HL-60/S4 treated with retinoic acid at 250 ng/mL for 4 days and 3 days (cell line): ENCODE measurements around the gene RFNG.

Source experiments
- in situ Hi-C: fragments of 300-500 bp; cut with MboI; formaldehyde crosslinking; loops from 2 replicates; pipeline ENCODE4 v1.7.0; 2022; ENCODE audit warnings: low sequenced_read_pairs

RFNG gene

DNA sequence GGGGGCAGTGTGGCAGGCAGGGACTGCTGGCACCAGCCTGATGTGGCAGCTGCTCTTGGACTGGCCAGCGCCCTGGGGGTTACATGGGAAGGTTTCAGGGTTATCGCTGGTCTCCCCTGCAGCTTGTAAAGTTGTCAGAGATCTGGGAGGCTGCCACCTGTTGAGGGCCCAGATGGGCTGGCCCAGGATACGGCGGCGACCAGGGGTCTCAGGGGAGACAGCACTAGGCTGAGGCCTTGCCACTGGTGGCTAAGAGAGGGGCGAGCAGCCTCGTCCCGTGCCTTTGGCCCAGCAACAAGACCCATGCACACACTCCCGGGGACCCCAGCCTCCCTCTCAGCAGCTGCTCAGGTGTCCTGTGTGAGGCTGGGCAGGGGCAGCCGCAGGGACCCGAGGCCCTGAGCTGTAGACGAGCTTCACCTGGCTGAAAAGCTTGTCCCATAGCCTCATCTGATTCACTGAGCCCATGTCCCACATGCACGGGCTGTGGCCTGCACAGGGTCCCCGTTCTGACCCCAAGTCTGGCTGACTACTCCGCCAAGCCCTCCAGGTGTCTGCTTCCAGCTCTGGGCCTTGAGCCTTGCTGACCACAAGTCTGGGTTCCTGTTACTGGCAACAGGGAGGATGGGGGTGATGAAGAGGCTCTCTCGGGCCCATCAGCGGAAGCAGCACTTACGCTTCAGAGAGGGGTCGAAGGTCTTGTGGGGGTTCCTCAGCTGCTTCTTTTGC, 7.8 kb upstream of the RFNG start:
- in situ Hi-C loops = no loop called here

GRCh38 chr17:82058855-82059249, 7.2 kb upstream of the RFNG start:
- in situ Hi-C loops = no loop called here

DNA sequence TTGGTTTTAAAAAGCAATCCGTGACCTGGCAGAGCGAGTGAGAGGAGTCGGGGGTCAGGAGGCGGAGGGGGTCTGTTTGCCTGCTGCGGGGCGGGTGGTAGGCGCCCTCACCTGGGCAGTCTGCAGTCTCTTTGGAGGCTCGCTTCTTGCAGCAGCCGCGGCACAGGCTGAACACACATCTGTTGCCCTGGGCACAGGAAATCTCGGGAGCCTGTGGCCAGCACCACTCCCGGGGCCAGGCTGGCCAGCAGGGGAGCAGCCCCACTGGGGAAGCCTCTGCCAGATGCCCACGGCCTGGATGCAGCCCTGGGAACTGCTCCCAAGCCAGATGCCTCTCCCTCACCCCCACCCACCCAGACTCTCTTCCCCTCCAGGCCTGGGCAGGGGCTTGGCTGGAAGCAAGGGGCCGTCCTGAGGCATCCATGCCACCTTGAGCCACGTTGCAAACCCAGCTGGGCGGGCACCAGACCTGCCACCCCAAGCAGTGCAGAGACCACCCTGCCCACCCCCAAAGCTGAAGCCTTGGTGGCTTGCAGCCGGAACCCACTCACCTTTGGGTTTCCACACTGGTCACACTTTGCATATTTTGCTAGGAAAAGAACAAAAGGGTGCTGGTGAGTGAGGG, 6.7 kb upstream of the RFNG start:
- in situ Hi-C loops = no loop called here

DNA sequence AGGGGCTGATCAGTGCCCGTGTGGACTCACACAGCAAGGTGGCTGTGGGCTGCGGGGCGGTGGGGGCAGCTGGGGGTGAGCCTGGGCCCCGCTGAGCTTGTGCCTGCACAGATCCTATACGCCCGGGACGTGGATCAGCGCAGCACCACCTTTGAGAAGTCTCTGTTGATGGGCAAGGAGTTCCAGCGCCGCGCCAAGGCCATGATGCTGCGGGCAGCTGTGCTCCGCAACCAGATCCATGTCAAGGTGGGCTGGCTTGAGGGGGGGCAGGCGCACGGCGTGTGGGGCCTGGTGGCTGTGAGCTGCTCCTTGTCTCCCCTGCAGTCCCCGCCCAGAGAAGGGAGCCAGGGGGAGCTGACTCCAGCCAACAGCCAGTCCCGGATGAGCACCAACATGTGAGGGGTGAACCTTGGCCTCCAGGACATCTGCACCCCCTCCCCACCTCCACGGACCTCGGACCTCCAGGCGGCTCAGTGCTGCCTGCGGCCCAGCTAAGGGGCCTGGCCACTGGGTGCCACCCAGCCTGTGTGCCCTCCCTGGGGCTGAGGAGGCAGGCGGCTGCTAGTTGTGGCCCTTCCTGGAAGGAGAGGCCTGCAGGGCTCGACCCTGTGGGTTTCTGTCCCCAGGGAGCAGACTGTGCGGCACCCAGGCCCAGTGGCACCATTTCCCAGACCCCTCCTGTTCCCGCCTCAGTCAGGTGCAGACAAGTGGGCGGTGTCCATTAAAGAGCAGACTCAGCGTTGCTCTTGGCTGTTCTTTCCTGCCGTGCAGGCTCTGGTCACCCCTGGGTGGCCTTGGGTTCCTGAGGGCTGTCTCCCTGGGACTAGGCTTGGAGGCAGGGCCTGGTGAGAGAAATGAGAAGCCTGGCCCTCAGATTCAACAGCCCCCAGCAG, 5.4 kb upstream of the RFNG start:
- in situ Hi-C loops = no loop called here

DNA sequence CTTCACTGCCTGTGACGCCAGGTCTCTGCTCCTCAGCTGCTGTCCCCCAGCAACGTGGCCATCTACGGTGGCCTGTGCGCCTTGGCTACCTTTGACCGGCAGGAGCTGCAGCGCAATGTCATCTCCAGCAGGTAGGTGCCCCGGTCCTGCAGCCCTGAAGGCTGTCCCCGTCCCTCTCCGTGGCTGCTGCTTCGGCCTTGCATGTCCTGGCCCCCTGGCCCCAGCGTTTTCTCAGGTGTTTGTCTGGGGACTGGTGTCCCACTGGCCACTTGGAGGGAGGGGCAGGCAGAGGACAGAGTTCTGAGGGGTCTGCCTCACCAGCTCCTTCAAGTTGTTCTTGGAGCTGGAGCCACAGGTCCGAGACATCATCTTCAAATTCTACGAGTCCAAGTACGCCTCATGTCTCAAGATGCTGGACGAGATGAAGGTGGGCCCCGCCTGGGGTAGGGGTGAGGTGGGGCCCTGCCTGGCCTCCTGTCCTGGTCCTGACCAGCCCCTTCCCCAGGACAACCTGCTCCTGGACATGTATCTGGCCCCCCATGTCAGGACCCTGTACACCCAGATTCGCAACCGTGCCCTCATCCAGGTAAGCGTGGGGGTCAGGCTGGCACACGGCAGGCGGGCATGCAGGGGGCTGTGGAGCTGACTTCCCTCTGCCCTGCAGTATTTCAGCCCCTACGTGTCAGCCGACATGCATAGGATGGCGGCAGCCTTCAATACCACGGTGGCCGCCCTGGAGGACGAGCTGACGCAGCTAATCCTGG, 4.5 kb upstream of the RFNG start:
- in situ Hi-C loops = no loop called here

DNA sequence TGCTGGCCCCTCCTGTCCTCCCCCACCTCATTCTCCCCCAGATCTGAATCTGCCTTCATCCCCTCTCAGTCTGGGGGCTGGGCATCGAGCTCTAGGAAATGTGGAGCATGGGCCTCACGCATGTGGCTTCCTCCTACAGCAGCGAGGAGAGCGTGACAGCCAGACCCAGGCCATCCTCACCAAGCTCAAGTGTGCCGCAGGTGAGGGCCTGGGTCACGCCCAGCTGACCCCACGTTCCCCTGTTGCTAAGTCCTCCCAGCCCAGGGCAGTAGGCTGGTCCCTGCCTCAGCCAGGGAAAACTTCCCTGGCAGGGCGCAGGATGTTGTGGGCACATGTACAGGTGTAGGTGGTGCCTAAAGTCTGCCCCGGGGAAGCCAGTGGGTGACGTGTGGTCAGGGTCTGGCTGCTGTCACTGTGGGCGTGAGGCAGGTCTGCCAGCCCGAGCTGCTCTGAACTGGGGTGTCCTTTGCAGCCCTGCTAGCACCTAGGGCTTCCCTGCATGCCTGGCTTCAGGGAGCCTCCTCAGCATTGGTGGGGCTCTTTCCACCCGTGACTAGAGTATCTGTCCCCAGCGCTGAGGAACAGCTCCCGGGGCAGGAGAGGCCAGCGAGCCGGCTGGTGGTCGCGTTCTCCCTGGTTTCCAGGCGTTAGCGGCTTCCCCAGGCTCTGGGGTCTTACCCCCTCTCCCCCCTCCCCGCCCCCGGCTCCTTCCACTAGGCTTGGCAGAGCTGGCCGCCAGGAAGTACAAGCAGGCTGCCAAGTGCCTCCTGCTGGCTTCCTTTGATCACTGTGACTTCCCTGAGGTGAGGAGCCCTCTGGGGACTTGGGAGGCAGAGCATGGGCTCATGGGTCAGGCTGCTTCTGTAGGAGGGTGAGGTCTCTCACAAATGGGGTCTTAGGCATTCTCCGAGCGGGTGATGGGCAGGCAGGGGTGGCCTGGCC, 3.7 kb upstream of the RFNG start:
- in situ Hi-C loops = no loop called here

GRCh38 chr17:82054351-82055022, 2.9 kb upstream of the RFNG start:
- in situ Hi-C loops = no loop called here

GRCh38 chr17:82053556-82054263, 2.1 kb upstream of the RFNG start:
- in situ Hi-C loops = no loop called here

DNA sequence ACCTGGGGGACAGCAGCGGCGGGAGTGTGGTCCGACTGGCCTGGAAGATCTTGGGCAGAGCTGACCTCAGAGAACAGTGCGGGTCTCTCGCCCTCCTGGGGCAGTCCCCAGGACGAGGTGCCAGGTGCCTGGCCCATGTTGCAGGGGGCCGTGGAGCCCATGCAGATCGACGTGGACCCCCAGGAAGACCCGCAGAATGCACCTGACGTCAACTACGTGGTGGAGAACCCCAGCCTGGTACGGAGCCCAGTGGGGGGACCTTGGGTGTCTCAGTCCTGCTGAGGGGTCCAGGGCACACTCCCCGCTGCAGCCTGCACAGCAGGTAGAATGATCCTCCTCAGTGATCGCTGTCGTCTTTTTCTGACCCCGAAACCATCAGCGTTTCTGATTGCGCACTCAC, 1.5 kb upstream of the RFNG start:
- in situ Hi-C loops = no loop called here

GRCh38 chr17:82052638-82053059, 1.0 kb upstream of the RFNG start:
- in situ Hi-C loops = no loop called here

DNA sequence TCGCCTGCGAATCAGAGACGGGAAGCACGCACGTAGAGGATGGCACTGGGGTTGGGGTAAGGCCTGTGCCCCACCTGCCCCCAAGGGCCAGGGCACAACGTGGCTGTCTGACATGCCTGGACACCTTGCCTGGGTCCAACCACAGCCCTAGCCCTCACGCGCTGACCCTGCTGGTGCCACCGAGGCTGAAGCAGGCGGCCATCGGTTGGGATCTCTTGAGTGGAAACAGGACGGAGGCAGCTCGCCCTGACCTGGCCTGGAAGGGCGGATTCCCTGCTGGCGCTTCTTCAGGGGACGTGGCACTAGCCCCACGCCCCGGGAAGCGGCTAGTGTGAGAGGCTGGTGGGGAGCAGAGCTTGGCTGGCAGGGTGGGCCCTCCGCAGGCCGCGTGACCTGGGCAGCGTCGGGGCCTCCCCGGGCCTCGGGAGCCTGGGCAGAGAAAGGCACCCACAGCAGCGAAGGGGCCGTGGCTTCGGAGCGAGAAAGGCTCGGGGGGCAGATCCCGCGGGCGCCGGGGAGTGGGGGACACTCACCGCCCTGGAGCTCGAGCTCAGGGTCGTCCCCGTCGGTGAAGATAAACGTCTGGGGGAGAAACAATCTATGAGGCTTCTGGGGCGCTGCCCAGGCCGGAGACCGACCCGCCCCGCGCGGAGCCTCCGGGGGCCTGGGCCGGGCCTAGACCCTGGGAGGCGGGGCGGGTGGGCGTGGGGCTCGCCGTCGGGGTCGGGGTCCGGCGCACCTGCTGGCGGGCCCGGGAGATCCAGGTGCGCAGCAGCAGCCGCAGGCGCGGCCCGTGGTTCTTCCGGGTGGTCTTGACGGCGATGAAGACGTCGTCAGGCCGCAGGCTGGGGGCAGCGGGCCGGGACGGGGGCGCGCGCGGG, 610 bp downstream of the RFNG start:
- in situ Hi-C loops = no loop called here

DNA sequence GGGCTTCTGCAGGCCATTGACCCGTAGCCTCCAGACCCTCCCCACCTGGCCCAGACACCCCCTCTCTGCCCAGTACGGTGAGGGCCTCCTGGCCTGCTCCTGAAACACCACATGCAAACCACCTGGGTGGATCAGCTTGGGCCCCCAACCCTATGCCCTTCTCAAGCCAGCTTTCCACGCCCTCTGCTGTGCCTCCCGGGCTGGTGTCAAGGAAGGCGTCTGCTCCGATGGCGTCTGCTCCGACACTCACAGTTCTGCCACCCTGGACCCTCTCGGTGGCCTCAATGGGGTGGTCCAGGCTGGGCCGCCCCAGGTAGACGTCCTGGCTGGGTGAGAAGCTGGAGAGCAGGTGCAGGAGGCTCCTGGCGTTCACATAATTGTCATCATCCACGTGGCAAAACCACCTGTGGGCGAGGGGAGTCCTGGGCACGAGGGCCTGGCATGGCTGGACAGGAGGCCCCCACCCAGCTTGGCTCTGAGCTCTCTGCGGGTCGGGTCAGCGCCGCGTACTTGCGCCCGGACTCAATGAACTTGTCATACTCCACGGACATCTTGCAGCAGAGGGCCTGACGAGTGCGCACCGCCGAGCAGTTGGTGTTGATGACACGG, 1.4 kb downstream of the RFNG start:
- in situ Hi-C loops = no loop called here

- in situ Hi-C loops = loop anchor here (25.0 kb wide), 1 partner anchor 113 kb away; no protein-coding TSS in a partner anchor
Measured at GRCh38 chr17:82049521-82049971, 2.1 kb downstream of the RFNG start.

DNA sequence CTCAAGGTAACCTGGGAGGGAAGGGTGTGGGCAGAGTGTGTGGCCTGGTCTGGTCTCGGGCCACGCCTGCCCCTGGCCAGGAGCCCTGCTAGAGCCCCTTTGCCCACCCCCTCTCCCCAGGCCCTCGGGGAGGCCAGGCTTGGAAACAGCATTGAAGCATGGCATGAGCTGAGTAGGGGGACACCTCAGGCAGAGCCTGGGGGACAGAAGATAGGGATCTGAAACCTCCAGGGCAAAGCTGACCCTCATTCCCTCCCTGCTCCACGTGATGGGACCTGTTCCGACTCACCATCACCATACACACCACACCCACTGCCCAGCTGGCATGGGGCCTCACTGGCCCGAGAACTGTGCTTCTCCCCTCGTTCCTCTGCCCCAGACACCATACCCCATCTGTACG, 2.5 kb downstream of the RFNG start:
- in situ Hi-C loops = loop anchor here (25.0 kb wide), 1 partner anchor 113 kb away; no protein-coding TSS in a partner anchor

- in situ Hi-C loops = loop anchor here (25.0 kb wide), 1 partner anchor 114 kb away; no protein-coding TSS in a partner anchor
Measured at GRCh38 chr17:82048571-82048971, 3.0 kb downstream of the RFNG start.

DNA sequence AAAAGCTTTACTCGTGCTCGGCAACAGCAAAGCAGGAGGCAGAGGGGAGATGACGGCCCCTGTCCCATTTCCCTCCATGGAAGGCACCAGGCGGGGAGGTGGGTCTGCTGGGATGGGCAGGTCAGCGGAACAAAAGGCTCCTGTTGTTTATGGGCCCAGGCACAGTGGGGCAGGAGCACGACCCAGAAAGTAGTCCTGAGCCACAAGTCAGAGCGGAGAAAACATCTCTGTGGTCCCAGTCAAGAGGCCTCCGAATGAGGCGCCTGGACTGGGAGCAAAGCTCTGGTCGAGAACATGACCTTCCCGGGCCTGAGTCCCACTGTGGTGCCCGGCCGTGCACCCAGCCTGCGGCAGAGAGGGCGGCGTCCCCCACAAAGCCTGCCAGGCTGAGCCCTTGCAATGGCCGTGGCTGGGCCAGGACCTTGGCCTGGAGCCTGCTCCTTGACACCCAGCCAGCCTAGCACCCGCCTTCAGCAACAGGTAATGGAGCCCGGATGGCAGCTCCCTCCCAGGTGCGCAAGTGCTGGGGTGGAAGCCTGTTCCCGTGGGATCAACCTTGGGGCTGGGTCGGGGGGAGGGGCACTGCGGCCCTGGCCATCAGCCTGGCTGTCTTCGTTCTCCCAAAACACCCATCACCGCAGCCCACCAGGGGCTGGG, 3.6 kb downstream of the RFNG start:
- in situ Hi-C loops = loop anchor here (25.0 kb wide), 1 partner anchor 114 kb away; no protein-coding TSS in a partner anchor
